HG02642 (cell line): Measurements from ENCODE around the gene TET3.

Experiments used
- ATAC-seq: cut with Tn5 transposase; IDR thresholded peaks from one replicate; pipeline ENCODE4 v1.9.1; 2021; ENCODE audit warnings: mild to moderate bottlenecking; ENCODE audit not compliant: unreplicated experiment, poor library complexity

The TET3 gene

GRCh38 chr2:74002505-74003421, 18.1 kb downstream of the TET3 start:
- ATAC-seq: peak; percentile 92

- ATAC-seq: no peak
These were observed 18.9 kb downstream of the TET3 start for GRCh38 chr2:74003494-74004211.

- no peak for ATAC-seq
These were observed 19.8 kb downstream of the TET3 start for GRCh38 chr2:74004212-74005182.

GRCh38 chr2:74005786-74006185, 21.1 kb downstream of the TET3 start:
- ATAC-seq: no peak

GRCh38 chr2:74006459-74006858, 21.7 kb downstream of the TET3 start:
- ATAC-seq: no peak

GRCh38 chr2:74007121-74007520, 22.4 kb downstream of the TET3 start:
- no peak for ATAC-seq

- ATAC-seq: no peak
These were observed 23.0 kb downstream of the TET3 start for GRCh38 chr2:74007711-74008110.

GRCh38 chr2:74008761-74009395, 24.2 kb downstream of the TET3 start:
- ATAC-seq: no peak

- ATAC-seq: no peak
These were observed 24.9 kb downstream of the TET3 start for GRCh38 chr2:74009577-74009976.

- ATAC-seq: no peak
These were observed 25.4 kb downstream of the TET3 start for GRCh38 chr2:74010087-74010541.

GRCh38 chr2:74011246-74011645, 26.5 kb downstream of the TET3 start:
- no peak for ATAC-seq

GRCh38 chr2:74014813-74015212, 30.1 kb downstream of the TET3 start:
- ATAC-seq: no peak

GRCh38 chr2:74017223-74017622, 32.5 kb downstream of the TET3 start:
- no peak for ATAC-seq

GRCh38 chr2:74019516-74019915, 34.8 kb downstream of the TET3 start:
- no peak for ATAC-seq

- peak; percentile 52 for ATAC-seq
These were observed 36.1 kb downstream of the TET3 start for GRCh38 chr2:74020702-74021406.

GRCh38 chr2:74021407-74021755, 36.7 kb downstream of the TET3 start:
- ATAC-seq: no peak

- ATAC-seq: no peak
These were observed 39.5 kb downstream of the TET3 start for GRCh38 chr2:74024216-74024615.

- no peak for ATAC-seq
These were observed 41.4 kb downstream of the TET3 start for GRCh38 chr2:74025971-74026612.
